IPS-NIHi11 (cell line): Measurements from ENCODE around the gene TMLHE.
"Not testable (repeated sequence)": the region's sequence is repeated elsewhere in the genome, so short reads cannot be mapped to it uniquely, and the experiment has no call there.

ENCODE experiments used
- DNase-seq: peaks from one replicate; pipeline ENCODE4 v3.0.0; 2012; ENCODE audit warnings: mixed read lengths, low spot score

The TMLHE gene, protein sequence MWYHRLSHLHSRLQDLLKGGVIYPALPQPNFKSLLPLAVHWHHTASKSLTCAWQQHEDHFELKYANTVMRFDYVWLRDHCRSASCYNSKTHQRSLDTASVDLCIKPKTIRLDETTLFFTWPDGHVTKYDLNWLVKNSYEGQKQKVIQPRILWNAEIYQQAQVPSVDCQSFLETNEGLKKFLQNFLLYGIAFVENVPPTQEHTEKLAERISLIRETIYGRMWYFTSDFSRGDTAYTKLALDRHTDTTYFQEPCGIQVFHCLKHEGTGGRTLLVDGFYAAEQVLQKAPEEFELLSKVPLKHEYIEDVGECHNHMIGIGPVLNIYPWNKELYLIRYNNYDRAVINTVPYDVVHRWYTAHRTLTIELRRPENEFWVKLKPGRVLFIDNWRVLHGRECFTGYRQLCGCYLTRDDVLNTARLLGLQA

GRCh38 chrX:155612312-155613224 lies at the start of gene TMLHE, which contains the start of gene SPRY3:
TSS of gene TMLHE (minus strand) at chrX:155612952. CDS start at chrX:155545276, 67,676 bp downstream.
TSS of gene SPRY3 (plus strand) at chrX:155612586.
- DNase-seq = peak; percentile 69

DNA sequence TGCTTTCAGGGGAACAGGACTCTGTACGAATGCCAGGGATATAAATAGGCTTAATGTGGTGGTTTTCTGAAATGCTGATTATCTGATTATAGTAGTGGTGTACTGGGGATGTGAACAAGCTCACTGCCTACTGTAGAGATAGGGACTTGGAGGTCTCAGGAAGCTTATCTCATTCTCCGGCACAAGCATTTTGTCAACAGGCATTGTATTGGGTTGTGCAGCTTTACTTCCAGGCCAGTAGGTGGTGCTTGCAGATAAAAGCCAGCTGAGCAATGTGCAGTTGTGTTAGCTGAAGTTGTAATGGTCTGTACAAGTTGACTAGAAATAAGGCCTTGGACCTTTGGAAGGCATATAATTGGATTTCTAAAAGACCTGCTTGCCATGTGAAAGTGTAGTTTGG lies 49.5 kb upstream of the TMLHE start:
- peak; percentile 26 for DNase-seq

DNA sequence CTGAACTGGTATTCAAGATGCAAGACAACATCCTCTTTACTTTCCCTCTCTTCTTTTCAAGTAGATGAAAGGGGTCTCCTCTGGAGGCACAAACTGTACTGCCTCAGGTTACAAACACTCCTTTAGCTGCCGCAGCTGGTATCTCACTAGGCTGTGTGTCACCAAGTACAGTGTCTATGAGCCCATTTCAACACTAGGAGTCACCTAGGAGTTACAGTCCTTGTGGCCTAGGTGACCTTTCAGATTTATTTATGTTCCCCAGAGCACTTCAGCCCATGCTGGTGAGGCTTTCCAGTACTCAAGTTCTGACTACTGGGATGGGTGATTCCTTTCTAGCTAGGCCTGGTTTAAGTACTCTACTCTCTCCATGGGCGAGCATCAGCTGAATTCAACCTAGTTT lies 32.4 kb upstream of the TMLHE start:
- DNase-seq = no peak

- no peak for DNase-seq
Measured at GRCh38 chrX:155643240-155643639, 30.5 kb upstream of the TMLHE start.

- not testable (repeated sequence) for DNase-seq
Measured at GRCh38 chrX:155641371-155641770, 28.6 kb upstream of the TMLHE start.

DNA sequence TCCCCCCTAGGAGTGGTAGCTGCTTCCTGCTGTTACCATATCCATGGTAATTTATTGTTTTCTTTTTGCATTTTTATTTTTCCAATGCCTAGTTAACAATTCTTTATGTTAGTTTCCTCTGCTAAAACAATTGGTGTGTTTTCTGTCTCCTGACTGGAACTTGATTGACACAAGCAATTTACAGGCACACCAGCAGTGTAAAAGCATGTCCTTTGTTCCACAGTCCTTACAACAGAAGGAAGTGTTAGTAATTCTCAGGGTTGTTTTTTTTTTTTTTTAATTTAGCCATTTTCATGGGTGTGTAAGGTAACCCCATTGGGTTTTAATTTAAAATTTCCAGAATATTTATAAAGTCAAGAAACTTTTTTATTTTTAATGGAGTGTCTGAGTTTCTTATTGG lies 25.0 kb upstream of the TMLHE start:
- no peak for DNase-seq

- not testable (repeated sequence) for DNase-seq
Measured at GRCh38 chrX:155635019-155635418, 22.3 kb upstream of the TMLHE start.

- DNase-seq = no peak
Measured at GRCh38 chrX:155632431-155633100, 19.8 kb upstream of the TMLHE start.

GRCh38 chrX:155620110-155620509 lies 7.4 kb upstream of the TMLHE start:
- not testable (repeated sequence) for DNase-seq

DNA sequence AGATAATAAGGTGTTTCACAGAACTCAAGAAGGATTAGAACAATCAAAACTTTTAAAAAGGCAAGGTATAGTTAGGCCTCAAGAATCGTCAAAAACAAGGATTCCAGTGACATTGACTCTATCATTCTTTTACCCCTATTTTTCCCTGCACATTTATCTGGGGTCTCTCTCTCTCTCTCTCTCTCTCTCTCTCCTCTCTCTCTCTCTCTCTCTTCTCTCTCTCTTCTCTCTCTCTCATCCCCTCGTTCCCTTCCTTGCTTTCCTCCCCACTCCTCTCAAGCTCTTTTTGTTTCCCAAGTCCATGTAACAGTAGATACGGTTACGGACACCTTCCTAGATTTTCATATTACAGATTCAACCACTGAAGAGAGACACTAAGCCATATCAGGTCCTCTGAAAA lies 3.2 kb upstream of the TMLHE start:
- DNase-seq = no peak

- no peak for DNase-seq
Measured at GRCh38 chrX:155613927-155614559, 1.3 kb upstream of the TMLHE start.

- no peak for DNase-seq
Measured at GRCh38 chrX:155611302-155611701, 1.4 kb downstream of the TMLHE start.

DNA sequence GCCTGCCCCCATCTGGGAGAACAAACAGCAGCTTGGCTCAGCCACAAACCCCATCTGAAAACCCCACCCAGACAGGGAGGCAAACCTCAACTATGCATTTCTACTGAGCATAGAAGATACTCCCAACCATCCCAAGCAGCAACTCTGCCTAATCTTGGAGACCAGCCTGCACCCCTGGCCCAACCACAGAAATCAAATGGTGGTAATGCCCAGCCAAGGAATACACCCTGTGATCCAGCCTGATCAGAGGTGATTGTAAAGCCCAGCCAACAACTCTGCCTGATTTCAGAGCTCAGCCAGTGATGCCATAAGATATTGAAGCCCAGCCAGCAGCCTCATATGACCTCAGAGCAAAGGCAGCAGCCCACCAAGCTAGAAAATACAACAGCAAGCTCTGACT lies 19.8 kb downstream of the TMLHE start:
- no peak for DNase-seq

GRCh38 chrX:155592331-155592730 lies 20.4 kb downstream of the TMLHE start:
- DNase-seq = no peak

GRCh38 chrX:155577682-155578081 lies 35.1 kb downstream of the TMLHE start:
- DNase-seq = no peak

DNA sequence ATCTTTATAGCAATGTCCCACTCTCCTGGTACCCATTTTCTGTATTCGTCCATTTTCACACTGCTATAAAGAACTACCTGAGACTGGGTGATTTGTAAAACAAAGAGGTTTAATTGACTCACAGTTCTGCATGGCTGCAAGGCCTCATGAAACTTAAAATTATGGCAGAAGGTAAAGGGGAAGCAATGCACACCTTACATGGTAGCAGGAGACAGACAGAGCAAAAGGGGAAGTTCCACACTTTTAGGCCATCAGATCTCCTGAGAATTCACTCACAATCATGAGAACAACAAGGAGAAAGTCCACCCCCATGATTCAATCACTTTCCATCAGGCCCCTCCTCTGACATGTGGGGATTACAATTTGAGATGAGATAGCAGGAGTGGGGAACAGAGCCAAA lies 49.7 kb downstream of the TMLHE start:
- DNase-seq = no peak

DNA sequence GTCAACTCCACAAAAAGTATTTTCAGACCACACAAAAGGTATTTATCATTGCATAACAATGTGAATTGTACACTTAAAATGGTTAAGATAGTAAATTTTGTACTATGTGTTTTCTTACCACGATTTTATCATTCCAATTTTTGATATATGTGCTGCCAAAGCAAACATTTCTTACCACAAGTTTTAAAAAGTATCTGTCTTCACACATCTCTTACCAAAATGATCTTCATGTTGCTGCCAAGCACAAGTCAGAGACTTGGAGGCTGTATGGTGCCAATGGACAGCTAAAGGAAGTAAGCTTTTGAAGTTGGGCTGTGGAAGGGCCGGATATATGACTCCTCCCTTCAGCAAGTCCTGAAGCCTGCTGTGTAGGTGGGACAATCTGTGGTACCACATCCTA lies 67.9 kb downstream of the TMLHE start:
- DNase-seq = no peak

DNA sequence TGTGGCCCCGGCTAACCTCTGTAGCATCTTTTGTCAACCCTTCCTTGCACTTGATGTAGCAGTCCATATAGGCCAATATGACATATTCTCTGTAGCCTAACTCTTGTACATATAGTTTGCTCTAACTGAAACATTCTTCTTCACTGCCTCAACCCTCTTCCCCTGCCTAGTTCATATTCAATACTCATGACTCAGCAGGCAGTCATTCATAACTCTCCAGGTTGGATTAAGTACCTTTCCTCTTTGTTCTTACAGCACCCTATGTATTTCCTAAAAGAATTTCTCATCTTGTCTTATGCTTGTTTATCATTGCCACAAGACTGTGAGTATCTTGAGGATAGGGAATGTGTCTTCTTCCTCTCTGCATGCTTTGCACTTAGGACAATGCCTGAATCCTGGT lies 76.9 kb downstream of the TMLHE start:
- DNase-seq = no peak

DNA sequence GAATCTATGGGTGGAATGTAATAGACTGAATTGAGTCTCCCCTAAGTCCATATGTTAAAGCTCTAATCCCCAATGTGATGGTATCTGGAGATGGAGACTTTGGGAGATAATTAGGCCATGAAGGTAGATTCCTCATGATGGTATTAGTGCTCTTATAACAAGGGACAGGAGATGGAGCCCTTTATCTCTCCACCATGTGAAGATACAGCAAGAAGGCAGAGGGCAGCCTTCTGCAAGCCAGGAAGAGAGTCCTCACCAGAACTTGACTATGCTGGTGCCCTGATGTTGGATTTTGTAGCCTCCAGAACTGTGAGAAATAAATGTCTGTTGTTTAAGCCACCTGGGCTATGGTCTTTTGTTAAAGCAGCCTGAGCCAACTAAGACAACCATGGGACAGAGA lies 78.0 kb downstream of the TMLHE start:
- DNase-seq = no peak

DNA sequence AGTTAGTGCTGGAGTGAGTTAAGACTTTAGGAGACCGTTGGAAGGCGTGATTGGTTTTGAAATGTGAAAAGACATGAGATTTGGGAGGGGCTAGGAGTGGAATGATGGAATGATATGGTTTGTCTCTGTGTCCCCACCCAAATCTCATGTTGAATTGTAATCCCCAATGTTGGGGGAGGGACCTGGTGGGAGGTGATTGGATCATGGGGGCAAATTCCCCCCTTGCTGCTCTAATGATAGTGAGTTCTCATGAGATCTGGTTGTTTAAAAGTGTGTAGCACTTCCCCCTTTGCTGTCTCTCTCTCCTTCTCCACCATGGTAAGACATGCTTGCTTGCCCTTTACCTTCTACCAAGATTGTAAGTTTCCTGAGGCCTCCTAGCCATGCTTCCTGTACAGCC lies 85.7 kb downstream of the TMLHE start:
- DNase-seq = not testable (repeated sequence)

DNA sequence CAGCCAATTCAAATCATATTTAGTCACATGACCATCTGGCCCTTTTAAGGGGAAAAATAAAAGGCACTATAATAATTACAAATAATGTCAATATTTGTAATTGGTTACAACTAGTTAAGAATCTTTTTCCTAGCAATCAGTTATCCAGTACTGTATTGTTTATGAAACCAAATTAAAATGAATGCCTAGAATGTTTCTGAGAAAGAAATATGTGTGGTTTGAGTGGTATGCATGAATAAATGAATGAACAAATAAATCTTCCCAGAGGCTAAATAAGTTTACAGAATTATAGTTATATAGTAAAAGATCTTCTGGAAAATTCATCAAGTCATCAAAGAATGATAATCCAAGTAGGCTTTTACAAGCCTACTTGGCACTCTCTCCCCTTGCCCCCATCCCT lies 98.5 kb downstream of the TMLHE start:
- DNase-seq = no peak

DNA sequence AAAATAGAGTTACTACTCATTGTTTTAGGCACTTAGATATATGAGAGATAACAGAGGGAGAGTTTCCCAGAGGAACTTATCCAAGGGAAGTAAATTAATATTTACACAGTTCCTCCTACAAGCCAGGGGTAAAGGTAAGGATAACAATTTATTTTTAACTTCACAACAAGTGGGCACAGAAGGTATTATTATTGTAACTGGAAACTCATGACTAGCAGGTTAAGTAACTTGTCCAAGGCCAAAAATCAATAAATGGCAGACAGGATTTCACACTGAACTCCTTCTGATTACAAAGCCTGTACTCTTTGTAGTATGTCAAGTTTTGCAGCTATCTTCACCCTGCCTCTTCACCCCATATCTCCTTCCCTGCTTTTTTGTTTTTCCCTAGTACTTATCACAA lies 107.5 kb downstream of the TMLHE start:
- DNase-seq = no peak
